ENCODE data around the gene KRTAP12-2.
A peak's percentile ranks its signal among the peaks of the same experiment; 100 is the strongest.
"Not testable (repeated sequence)": the region's sequence is repeated elsewhere in the genome, so short reads cannot be mapped to it uniquely, and the experiment has no call there.

KRTAP12-2 gene

GRCh38 chr21:44684077-44684476 lies 17.4 kb upstream of the KRTAP12-2 start:
- no peak for DNase-seq (ENCODE audit: low read depth in 2 of 2)

- DNase-seq (ENCODE audit: low read depth in 2 of 2), result no peak
These were observed 15.9 kb upstream of the KRTAP12-2 start for GRCh38 chr21:44682580-44683151.

GRCh38 chr21:44681861-44682579 lies 15.3 kb upstream of the KRTAP12-2 start, which contains the start of gene KRTAP12-1:
TSS of gene KRTAP12-1 (minus strand) at chr21:44682163. CDS start at chr21:44682123, 40 bp downstream.
- no peak for DNase-seq (ENCODE audit: low read depth in 2 of 2)

- no peak for DNase-seq (ENCODE audit: low read depth in 2 of 2)
These were observed 14.4 kb upstream of the KRTAP12-2 start for GRCh38 chr21:44681152-44681551.

GRCh38 chr21:44677881-44678280 lies 11.2 kb upstream of the KRTAP12-2 start:
- DNase-seq (ENCODE audit: low read depth in 2 of 2), result no peak

- DNase-seq (ENCODE audit: low read depth in 2 of 2), result no peak
These were observed 5.2 kb upstream of the KRTAP12-2 start for GRCh38 chr21:44671911-44672310.

GRCh38 chr21:44670642-44671432 lies 4.1 kb upstream of the KRTAP12-2 start:
- no peak for DNase-seq (ENCODE audit: low read depth in 2 of 2)

- DNase-seq (ENCODE audit: low read depth in 2 of 2), result no peak
These were observed 885 bp upstream of the KRTAP12-2 start for GRCh38 chr21:44667612-44668011.

- DNase-seq (ENCODE audit: low read depth in 2 of 2), result no peak
These were observed 2.0 kb downstream of the KRTAP12-2 start for GRCh38 chr21:44664691-44665090.

GRCh38 chr21:44661567-44661966 lies 5.2 kb downstream of the KRTAP12-2 start:
- not testable (repeated sequence) for DNase-seq (ENCODE audit: low read depth in 2 of 2)

- DNase-seq (ENCODE audit: low read depth in 2 of 2), result no peak
These were observed 7.7 kb downstream of the KRTAP12-2 start for GRCh38 chr21:44658913-44659595.

GRCh38 chr21:44658541-44658910 lies 8.2 kb downstream of the KRTAP12-2 start:
- no peak for DNase-seq (ENCODE audit: low read depth in 2 of 2)

- DNase-seq (ENCODE audit: low read depth in 2 of 2), result peak in 1 of 2 donors; percentile 8
These were observed 8.8 kb downstream of the KRTAP12-2 start, which contains the start of gene KRTAP12-3 for GRCh38 chr21:44657635-44658540. TSS of gene KRTAP12-3 (plus strand) at chr21:44657932. CDS start at chr21:44657980, 48 bp downstream.

GRCh38 chr21:44656868-44657267 lies 9.9 kb downstream of the KRTAP12-2 start:
- DNase-seq (ENCODE audit: low read depth in 2 of 2), result no peak

- no peak for DNase-seq (ENCODE audit: low read depth in 2 of 2)
These were observed 12.1 kb downstream of the KRTAP12-2 start, which contains the start of gene KRTAP12-4 for GRCh38 chr21:44654576-44655175. TSS of gene KRTAP12-4 (minus strand) at chr21:44654659. CDS start at chr21:44654614, 45 bp downstream.

- DNase-seq (ENCODE audit: low read depth in 2 of 2), result peak in 1 of 2 donors; percentile 10
These were observed 12.8 kb downstream of the KRTAP12-2 start for GRCh38 chr21:44653656-44654575.

GRCh38 chr21:44653123-44653522 lies 13.6 kb downstream of the KRTAP12-2 start:
- DNase-seq (ENCODE audit: low read depth in 2 of 2), result no peak

- DNase-seq (ENCODE audit: low read depth in 2 of 2), result no peak
These were observed 15.6 kb downstream of the KRTAP12-2 start for GRCh38 chr21:44650973-44651675.

All from stimulated activated CD8-positive, alpha-beta memory T cell treated with anti-CD3 and anti-CD28 coated beads, Interleukin-7, amount 100 ng/mL, for 1 hour (primary cell).